Hematopoietic multipotent progenitor cell (in vitro differentiated cells): ENCODE results near the gene SLC6A12. TPM values are rescaled to one million over a fixed set of nuclear protein-coding genes. Genes with fewer than 3 reads are reported as not detected.
"Not testable (repeated sequence)": the region's sequence is repeated elsewhere in the genome, so short reads cannot be mapped to it uniquely, and the experiment has no call there.

Source experiments
- DNase-seq, 3 donors: peaks; one replicate each; pipeline ENCODE4 v3.0.0-alpha.2; 2011 to 2015; ENCODE audit warnings: low read depth in 2 of 3, low spot score in 2 of 3
- total RNA-seq: library from RNA; depleted of rRNA; stranded (reverse); fragments of >200 nt; gene quantifications from one replicate; pipeline ENCODE4 v1.2.3, GENCODE V29; 2012

The SLC6A12 gene
- total RNA-seq, 1 donor: not detected

DNA sequence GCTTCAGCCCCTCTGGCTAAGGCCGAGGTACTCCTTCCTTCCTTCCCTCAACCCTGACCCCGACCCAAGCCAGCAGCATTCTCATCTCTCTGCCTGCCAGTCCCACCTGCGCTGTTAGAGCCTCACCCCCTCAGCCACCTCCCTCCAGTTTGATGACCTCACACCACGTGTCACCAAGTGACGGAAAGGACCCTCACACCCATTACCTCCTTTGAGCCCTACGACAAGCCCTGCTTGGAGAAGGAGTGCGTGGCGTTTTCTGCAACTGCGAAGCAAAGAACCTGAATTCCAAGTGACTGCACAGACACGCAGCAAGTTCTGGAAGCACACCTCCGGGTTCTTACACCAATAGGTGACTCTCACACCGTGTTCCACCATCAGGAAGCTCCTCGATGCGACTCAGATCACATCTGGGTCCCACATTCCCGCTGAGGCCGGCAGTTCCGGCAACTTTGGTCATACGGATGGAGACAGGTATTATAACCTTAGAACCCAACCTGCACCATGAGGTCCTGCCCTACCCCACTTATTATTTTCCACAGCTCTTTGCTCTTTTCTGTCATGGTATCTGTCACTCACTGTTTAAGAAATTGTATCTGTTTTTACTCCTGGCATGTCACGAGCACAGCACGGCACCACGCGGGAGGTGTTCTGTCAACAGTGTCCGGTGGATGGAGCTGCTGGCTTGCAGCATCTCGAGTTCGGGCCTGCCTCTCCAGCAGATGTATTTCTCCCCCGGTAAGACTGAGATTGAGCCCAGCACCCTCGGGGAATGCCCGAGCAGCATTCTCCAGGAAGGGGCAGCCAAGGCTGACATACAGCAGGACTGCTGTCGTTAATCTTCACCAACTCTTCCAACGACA lies 5.0 kb upstream of the SLC6A12 start:
- no peak for DNase-seq

DNA sequence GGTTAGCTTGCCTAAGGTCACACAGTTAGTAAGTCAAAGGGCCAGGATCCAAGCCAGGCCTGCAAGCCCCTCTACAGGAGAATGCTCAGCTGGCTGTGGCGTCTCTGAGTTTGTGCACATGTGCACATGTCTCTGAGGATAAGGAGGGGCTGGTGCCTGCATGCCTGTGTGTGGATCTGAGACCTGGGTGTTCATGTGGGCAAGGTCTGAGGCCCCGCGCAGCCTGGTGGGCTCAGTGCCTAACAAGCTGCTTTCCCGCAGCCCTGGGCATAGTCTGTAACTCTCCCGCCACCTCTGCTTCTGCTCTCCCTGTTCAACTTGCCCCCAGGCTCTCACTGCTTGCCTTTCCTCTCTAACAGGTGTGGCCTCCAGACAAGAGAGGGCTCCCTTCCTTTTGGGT lies 4.3 kb upstream of the SLC6A12 start:
- DNase-seq: no peak

- not testable (repeated sequence) for DNase-seq
Observed at GRCh38 chr12:217029-217428, 3.1 kb upstream of the SLC6A12 start.

- no peak for DNase-seq
Observed at GRCh38 chr12:215116-215515, 1.2 kb upstream of the SLC6A12 start.

DNA sequence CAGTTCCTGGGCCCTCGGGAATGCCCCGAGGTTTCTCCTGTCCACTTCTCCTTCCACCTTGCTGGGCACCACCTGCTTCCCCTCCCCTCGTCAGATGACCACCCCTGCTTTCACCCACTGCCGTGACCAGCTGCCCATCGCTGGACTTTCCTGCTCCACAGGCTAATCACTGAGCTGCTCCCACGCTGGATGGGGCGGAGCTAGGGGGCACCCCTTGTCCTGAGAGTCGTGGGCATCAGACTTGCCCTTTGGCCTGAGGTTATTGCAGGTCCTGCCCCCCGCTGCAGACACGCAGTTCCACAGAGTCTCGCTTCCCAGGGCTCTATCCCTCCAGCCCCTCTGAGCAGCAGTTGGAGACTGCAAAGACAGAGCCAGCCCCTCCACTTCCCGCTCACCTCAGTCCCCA lies 427 bp downstream of the SLC6A12 start:
- no peak for DNase-seq

- DNase-seq: no peak
Observed at GRCh38 chr12:212715-213526, 1.0 kb downstream of the SLC6A12 start.

GRCh38 chr12:212415-212714 lies 1.6 kb downstream of the SLC6A12 start:
- DNase-seq: peak in 1 of 3 donors; percentile 69

GRCh38 chr12:211639-212414 lies 2.1 kb downstream of the SLC6A12 start:
- no peak for DNase-seq

- DNase-seq: no peak
Observed at GRCh38 chr12:211142-211465, 2.9 kb downstream of the SLC6A12 start.

DNA sequence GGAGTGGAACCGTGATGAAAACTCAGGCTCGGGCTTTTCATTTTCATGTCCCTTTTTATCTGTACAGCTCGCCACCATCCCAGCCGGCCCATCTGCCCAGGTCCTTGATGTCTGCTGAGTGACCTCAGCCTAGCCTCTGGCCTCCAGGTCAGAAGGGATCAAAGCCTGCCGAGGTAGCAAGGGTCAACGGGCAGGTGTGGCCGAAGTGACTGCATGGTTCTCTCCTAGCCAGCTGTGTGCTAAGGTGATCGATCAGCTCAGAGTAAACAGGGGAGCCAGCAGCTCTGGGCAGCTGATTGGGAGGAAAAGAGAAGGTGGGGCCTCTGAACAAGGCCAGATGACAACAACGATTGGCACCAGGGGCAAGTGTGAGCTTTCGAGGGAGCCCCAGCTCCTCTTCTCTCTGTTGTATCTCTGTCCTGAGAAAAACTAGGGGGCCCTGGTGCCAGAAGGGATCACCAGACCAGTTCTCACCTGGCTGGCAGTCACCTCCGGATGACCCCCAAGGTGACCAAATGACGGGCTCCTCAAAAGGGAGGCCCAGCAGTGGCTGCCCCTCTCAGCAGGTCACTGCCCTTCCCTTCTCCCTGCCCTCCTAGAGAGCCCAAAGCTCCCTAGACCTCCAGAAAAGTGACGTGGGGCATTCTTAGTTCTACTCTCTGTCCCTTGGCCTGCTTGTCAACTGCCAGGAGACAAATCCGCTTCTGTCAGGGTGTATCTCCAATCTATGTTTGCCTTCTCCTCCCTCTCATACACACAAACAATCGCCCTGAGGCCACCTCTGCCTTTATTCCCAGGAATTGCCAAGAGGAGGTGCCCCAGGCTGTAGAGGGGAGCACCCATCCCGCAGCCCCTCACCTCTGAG lies 3.4 kb downstream of the SLC6A12 start:
- no peak for DNase-seq

GRCh38 chr12:209851-210250 lies 4.1 kb downstream of the SLC6A12 start:
- DNase-seq: no peak

DNA sequence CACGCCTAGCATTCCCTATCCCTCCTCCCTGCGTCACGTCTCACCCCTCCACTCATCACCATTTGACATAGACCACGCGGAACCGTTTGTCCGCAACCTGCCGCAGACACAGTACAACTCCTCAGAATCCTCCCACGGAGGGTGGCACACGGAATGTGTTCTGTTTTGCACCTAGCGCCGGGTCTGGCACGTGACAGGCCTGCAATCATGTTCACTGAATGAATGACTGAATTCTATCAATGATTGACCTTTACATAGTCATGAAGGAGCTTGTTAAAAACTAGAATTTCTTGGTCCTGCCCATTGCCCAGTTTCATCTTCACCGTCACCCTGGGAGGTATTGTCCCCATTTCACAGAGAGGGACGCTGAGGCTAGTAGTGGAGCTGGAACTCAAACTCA lies 4.7 kb downstream of the SLC6A12 start:
- DNase-seq: no peak

DNA sequence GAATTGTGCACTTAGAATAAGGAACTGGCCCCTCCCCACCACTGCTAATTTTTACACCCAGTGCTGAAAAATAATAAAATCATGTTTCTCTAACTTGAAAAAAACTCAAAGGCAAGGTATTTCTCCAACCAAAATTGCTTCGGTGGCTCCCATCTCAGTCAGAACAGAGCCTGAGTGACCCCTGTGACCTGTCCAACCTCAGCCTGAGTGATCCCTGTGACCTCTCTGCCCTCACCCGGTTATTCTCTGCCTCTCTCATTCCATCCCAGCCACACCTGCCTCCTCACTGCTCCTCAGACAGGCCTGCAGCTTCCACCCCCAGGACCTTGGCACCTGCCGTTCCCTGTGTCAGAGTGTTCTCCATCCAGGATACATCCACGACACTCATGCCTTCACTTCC lies 5.1 kb downstream of the SLC6A12 start:
- DNase-seq: no peak

- DNase-seq: no peak
Observed at GRCh38 chr12:207804-208203, 6.2 kb downstream of the SLC6A12 start.

DNA sequence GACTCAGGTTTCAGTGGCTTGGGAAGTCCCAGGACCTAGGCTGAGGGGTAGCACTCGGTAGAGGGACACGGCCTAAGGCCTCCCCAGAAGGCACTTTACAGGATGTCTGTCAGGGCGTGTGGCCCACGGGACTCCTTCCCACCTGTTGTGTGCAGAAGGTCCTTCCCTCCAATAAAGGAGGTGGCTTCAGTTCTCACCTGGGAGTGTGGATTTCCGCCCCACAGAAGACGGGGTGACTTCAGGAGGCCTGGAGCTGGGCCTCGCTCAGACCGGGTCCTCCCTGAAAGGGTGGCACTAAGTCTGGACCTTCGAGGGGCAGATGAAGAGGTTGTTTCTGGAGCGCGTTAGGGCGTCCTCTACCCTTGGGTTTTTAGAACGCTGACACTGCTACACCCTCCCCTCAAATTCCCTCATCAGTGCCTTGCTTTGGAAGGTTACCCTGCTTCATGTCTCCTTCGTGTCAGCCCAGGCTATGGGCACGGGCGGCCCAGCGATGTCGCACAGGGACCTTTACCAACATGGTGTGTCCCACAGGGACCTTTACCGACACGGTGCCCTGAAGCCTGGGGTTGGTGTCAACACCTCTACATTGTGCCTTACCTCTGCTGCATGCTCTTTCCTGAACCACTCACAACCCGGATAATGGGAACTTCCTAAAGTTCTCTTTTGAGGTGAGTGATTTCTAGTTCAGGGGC lies 7.1 kb downstream of the SLC6A12 start:
- no peak for DNase-seq

- no peak for DNase-seq
Observed at GRCh38 chr12:205026-205425, 8.9 kb downstream of the SLC6A12 start.

- DNase-seq: no peak
Observed at GRCh38 chr12:204261-204678, 9.7 kb downstream of the SLC6A12 start.

GRCh38 chr12:203462-204260 lies 10.3 kb downstream of the SLC6A12 start:
- peak in 1 of 3 donors; percentile 12 for DNase-seq

DNA sequence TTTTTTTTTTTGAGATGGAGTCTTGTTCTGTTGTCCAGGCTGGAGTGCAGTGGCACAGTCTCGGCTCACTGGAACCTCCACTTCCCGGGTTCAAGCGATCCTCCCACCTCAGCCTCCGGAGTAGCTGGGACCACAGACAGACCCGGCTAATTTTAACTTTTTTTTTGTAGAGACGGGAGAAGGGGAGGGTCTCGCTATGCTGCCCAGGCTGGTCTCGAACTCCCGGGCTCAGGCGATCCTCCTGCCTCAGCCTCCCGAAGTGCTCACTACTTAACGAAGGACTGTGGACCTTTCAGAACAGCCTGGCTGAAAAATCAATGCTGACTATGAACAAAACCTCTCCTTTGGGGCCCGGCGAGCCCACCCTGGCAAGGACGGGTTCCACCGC lies 10.9 kb downstream of the SLC6A12 start:
- no peak for DNase-seq
